Cardiac muscle cell (in vitro differentiated cells and primary cell): ENCODE measurements around the gene GALNT16. TPM values are rescaled to one million over a fixed set of nuclear protein-coding genes. Genes with fewer than 3 reads are reported as not detected.

Source experiments
- DNase-seq, 2 donors: peaks; one replicate each; pipeline versions ENCODE4 v3.0.0 to v3.0.0-alpha.2; 2010 to 2017; ENCODE audit warnings: low read depth in 1 of 2, low spot score in 1 of 2
- H3K27ac ChIP-seq: fragments of 200-600 bp; sonication (generic); 2 replicates; pipeline ENCODE4 v1.5.1; 2016
- H3K27me3 ChIP-seq: fragments of 200-600 bp; sonication (generic); 2 replicates; pipeline ENCODE4 v1.6.0; 2016; ENCODE audit warnings: control low read depth
- H3K36me3 ChIP-seq: fragments of 200-600 bp; sonication (generic); 2 replicates; pipeline ENCODE4 v1.5.1; 2016; ENCODE audit warnings: control low read depth
- H3K4me1 ChIP-seq: fragments of 200-600 bp; sonication (generic); 2 replicates; pipeline ENCODE4 v1.8.1; 2017; ENCODE audit warnings: low read depth, mild to moderate bottlenecking, mixed run types
- H3K4me3 ChIP-seq: fragments of 200-600 bp; sonication (generic); 2 replicates; pipeline ENCODE4 v1.5.1; 2016; ENCODE audit warnings: mild to moderate bottlenecking
- H3K9me3 ChIP-seq: fragments of 200-600 bp; sonication (generic); 2 replicates; pipeline ENCODE4 v1.5.1; 2017; ENCODE audit warnings: low read depth, mild to moderate bottlenecking, control low read depth
- polyA plus RNA-seq: library from polyadenylated mRNA; unstranded; fragments of >200 nt; fragmentation: Nextera tagmentation; extraction: Ambion mirVana; gene quantifications from 2 replicates; pipeline ENCODE4 v1.2.1, GENCODE V29; 2016
- total RNA-seq: library from RNA; depleted of rRNA; stranded (reverse); fragments of >200 nt; gene quantifications from 2 replicates; pipeline ENCODE4 v1.2.3, GENCODE V29; 2016
- TF ChIP-seq, protein P1 (sequence below): IDR thresholded peaks from 2 replicates; pipeline ENCODE4 v1.5.1; 2012; ENCODE audit warnings: low read depth, mild to moderate bottlenecking, low read length

The GALNT16 gene
- total and polyA plus RNA-seq, 2 experiments from 2014 or later: 5.8 to 7.7 TPM

DNA sequence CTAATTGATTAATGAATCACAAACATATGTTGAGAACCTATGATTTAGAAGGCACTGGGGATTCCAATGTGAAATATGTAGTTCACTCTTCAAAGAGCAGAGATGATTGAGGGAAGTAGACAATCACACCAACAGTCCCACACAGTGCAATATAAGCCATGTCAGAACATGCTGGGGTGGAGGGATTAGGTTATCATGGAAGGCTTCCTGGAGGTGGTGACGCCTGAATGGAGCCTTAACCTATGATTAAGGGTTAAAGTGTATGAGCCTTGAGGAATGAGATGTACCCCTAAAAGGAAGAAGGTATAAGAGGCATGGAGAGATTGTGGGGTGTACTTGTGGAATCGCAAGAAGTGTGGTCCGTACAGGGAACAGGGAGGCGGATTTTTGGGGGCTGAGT, 106.8 kb downstream of the GALNT16 start:
- TF ChIP-seq, protein P1, sequence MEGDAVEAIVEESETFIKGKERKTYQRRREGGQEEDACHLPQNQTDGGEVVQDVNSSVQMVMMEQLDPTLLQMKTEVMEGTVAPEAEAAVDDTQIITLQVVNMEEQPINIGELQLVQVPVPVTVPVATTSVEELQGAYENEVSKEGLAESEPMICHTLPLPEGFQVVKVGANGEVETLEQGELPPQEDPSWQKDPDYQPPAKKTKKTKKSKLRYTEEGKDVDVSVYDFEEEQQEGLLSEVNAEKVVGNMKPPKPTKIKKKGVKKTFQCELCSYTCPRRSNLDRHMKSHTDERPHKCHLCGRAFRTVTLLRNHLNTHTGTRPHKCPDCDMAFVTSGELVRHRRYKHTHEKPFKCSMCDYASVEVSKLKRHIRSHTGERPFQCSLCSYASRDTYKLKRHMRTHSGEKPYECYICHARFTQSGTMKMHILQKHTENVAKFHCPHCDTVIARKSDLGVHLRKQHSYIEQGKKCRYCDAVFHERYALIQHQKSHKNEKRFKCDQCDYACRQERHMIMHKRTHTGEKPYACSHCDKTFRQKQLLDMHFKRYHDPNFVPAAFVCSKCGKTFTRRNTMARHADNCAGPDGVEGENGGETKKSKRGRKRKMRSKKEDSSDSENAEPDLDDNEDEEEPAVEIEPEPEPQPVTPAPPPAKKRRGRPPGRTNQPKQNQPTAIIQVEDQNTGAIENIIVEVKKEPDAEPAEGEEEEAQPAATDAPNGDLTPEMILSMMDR: no peak
- no peaks in the 10 kb centered on the region for H3K36me3 ChIP-seq
- no peaks in the 10 kb centered on the region for H3K27me3 ChIP-seq
- H3K27ac ChIP-seq: no peak overlapping the region
- no peak overlapping the region for H3K4me3 ChIP-seq
- no peak for DNase-seq
- no peaks in the 10 kb centered on the region for H3K9me3 ChIP-seq
- H3K4me1 ChIP-seq: no peaks in the 10 kb centered on the region

DNA sequence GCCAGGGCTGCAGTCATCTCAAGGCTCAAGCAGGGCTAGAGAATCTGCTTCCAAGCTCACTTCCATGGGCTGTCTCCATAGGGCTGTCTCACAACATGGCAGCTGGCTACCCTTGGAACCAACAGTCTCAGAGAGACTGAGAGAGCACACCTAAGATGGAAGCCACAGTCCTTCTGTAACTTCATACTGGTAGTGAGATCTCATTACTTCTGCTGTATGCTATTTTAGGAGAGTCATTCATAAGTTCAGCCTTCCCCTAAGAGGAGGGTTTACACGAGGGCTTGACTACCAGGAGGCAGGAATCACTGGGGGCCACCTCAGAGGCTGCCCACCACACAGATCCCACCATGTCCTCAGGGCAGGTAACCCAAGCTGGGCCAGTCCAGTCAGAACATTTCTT, 108.4 kb downstream of the GALNT16 start:
- no peaks in the 10 kb centered on the region for H3K9me3 ChIP-seq
- no peak for DNase-seq
- H3K27me3 ChIP-seq: no peaks in the 10 kb centered on the region
- TF ChIP-seq, protein P1: no peak
- H3K4me1 ChIP-seq: no peaks in the 10 kb centered on the region
- no peaks in the 10 kb centered on the region for H3K36me3 ChIP-seq
- H3K4me3 ChIP-seq: no peak overlapping the region
- no peak overlapping the region for H3K27ac ChIP-seq

DNA sequence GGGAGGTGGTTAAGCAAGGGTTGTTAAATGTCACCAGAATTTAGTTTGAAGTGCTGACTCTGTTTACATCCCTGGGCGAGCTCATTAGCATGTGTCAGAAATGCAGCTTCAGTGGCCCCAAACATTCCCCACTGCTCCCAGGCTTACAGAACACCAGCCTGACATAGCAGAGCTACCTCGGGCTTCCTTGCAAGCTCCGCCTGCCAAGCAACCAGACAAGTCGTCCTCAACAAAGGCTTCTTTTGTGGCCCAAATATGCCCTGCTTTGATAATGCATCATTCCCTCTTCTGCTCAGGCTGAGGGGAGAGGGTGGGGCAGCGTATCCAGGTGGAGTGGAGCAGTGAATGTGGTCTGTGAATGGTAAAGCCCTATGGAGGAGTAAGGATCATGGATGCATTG, 110.1 kb downstream of the GALNT16 start:
- Histone ChIP-seq H3K4me1 (no peaks in the 10 kb centered on the region), H3K4me3 (no peak overlapping the region), H3K27me3 (no peaks in the 10 kb centered on the region), H3K9me3 (no peaks in the 10 kb centered on the region), H3K36me3 (no peaks in the 10 kb centered on the region), H3K27ac (no peak overlapping the region)
- no peak for DNase-seq
- TF ChIP-seq, protein P1: no peak

DNA sequence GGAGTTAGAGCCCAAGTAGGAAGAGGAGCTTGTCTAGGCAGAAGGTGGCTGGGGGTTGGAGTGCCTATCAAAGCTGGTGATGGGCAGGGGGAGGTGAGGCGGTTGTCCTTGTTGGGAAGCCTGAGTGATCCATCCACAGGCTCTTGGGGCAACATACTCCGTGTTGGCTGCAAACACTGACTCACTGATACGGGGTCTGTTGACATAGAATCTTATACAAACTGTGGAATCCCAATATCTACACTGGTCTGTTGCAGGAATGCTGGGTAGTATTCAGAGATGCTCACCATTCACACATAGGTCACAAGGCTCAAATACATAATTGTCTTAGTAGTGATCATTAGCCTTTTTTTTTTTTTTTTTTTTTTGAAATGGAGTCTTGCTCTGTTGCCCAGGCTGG, 112.2 kb downstream of the GALNT16 start:
- H3K4me3 ChIP-seq: no peak overlapping the region
- DNase-seq: no peak
- no peaks in the 10 kb centered on the region for H3K9me3 ChIP-seq
- TF ChIP-seq, protein P1: no peak
- H3K36me3 ChIP-seq: peaks cover 9% of the 10 kb centered on the region
- H3K4me1 ChIP-seq: no peaks in the 10 kb centered on the region
- no peak overlapping the region for H3K27ac ChIP-seq
- H3K27me3 ChIP-seq: no peaks in the 10 kb centered on the region

DNA sequence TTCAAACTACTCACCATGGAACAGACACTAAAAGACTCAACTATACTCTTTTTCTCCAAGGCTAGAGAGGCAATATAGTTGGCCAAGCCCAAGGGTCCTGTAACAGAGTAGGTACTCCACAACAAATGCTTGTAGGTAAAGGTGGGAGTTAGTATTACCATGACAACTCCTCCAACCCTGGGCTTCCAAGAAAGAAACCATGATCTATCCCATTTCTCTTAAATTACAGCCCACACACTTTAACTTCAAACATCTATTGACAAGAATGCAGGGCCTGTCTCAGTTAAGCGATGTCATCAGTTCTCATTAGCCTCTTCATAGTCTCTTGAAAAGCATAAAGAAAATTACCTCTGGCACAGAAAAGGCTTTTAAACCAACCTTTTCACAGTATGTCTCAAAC, 113.1 kb downstream of the GALNT16 start:
- H3K27ac ChIP-seq: no peak overlapping the region
- DNase-seq: no peak
- no peaks in the 10 kb centered on the region for H3K4me1 ChIP-seq
- TF ChIP-seq, protein P1: no peak
- H3K27me3 ChIP-seq: no peaks in the 10 kb centered on the region
- peaks cover 9% of the 10 kb centered on the region for H3K36me3 ChIP-seq
- H3K9me3 ChIP-seq: no peaks in the 10 kb centered on the region
- H3K4me3 ChIP-seq: no peak overlapping the region

DNA sequence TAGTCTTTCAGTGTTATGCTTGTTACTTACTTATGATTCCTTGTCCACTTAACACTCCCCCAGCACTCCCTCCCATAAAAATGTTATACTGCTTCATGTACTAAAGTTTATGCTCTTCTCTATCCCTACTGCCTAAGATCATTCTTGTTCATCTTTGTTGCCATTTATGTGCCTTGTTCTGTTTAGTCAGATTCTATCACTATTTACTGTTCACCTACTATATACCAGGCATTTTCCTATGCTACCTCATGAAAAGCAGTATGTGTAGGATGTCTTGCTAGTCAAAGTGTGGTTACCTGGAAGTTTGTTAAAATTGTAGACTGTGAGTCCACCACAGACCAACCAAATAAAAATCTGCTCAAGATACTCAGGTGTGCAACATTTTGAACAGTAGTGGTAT, 114.3 kb downstream of the GALNT16 start:
- no peaks in the 10 kb centered on the region for H3K4me1 ChIP-seq
- no peaks in the 10 kb centered on the region for H3K9me3 ChIP-seq
- no peak overlapping the region for H3K27ac ChIP-seq
- no peaks in the 10 kb centered on the region for H3K27me3 ChIP-seq
- TF ChIP-seq, protein P1: no peak
- no peak overlapping the region for H3K4me3 ChIP-seq
- no peak for DNase-seq
- H3K36me3 ChIP-seq: peaks cover 9% of the 10 kb centered on the region
